CD14-positive monocyte (primary cell): ENCODE results near the gene SLC25A1. TPM values are rescaled to one million over a fixed set of nuclear protein-coding genes. Genes with fewer than 3 reads are reported as not detected.

ENCODE experiments used
- DNase-seq, 3 donors: peaks; one replicate each; pipeline ENCODE4 v3.0.0-alpha.2; 2011 to 2022
- H2AFZ ChIP-seq: 2 replicates; pipeline ENCODE4 v1.6.0; 2012; ENCODE audit warnings: mild to moderate bottlenecking, low read depth, low read length, inconsistent platforms; ENCODE audit not compliant: insufficient read depth, poor library complexity, severe bottlenecking
- H3K27ac ChIP-seq, 2 donors: 1 replicate in 1 of 2; 2 replicates in 1 of 2; pipeline ENCODE4 v1.5.1; 2012 to 2013; ENCODE audit warnings: low read length in 2 of 2, control low read depth in 1 of 2, inconsistent platforms in 1 of 2, low read depth in 1 of 2, mild to moderate bottlenecking in 1 of 2
- H3K27me3 ChIP-seq, 2 donors: one replicate each; pipeline versions ENCODE4 v1.6.0 to v1.6.1; 2011 to 2013; ENCODE audit warnings: low read length in 2 of 2; ENCODE audit not compliant: control insufficient read depth in 2 of 2, insufficient read depth in 2 of 2
- H3K36me3 ChIP-seq, 2 donors: replicated peaks in 1 of 2; 1 replicate in 1 of 2; 2 replicates in 1 of 2; pipeline versions ENCODE4 v1.5.1 to v1.6.1; 2012 to 2013; ENCODE audit warnings: low read length in 2 of 2, control low read depth in 1 of 2, inconsistent platforms in 1 of 2, mild to moderate bottlenecking in 1 of 2; ENCODE audit not compliant: insufficient read depth in 2 of 2, control insufficient read depth in 1 of 2
- H3K4me1 ChIP-seq, 2 donors: 1 replicate in 1 of 2; 2 replicates in 1 of 2; pipeline versions ENCODE4 v1.5.1 to v1.6.1; 2012 to 2013; ENCODE audit warnings: low read length in 2 of 2, control low read depth in 1 of 2, inconsistent platforms in 1 of 2, mild to moderate bottlenecking in 1 of 2, moderate library complexity in 1 of 2; ENCODE audit not compliant: insufficient read depth in 2 of 2, control insufficient read depth in 1 of 2
- H3K4me2 ChIP-seq: replicated peaks from 2 replicates; pipeline ENCODE3; 2012; ENCODE audit warnings: low read length, moderate library complexity, mild to moderate bottlenecking; ENCODE audit not compliant: poor library complexity, severe bottlenecking; ENCODE audit errors: extremely low read depth
- H3K4me3 ChIP-seq, 3 experiments: fragments of 200-600 bp in 1 of 3; sonication (generic) in 1 of 3; replicated peaks in 1 of 3; 1 replicate in 2 of 3; 2 replicates in 1 of 3; pipeline ENCODE4 v1.5.1; 2011 to 2013; ENCODE audit warnings: low read length in 3 of 3, mild to moderate bottlenecking in 3 of 3, control low read depth in 2 of 3, low read depth in 2 of 3, inconsistent platforms in 1 of 3, moderate library complexity in 1 of 3
- H3K79me2 ChIP-seq: 2 replicates; pipeline ENCODE4 v1.6.0; 2012; ENCODE audit warnings: mild to moderate bottlenecking, control low read depth, inconsistent platforms, low read length, moderate library complexity; ENCODE audit not compliant: insufficient read depth
- H3K9ac ChIP-seq: 2 replicates; pipeline ENCODE4 v1.6.0; 2017; ENCODE audit warnings: low read length, mild to moderate bottlenecking; ENCODE audit not compliant: insufficient read depth, poor library complexity, severe bottlenecking
- H3K9me3 ChIP-seq, 2 donors: replicated peaks in 1 of 2; 1 replicate in 1 of 2; 2 replicates in 1 of 2; pipeline versions ENCODE4 v1.5.1 to v1.6.1; 2012 to 2013; ENCODE audit warnings: low read length in 2 of 2, control low read depth in 1 of 2; ENCODE audit not compliant: control insufficient read depth in 1 of 2, insufficient read depth in 1 of 2
- H4K20me1 ChIP-seq: 2 replicates; pipeline ENCODE4 v1.6.0; 2012; ENCODE audit warnings: mild to moderate bottlenecking, low read length, control low read depth, moderate library complexity; ENCODE audit not compliant: insufficient read depth
- H3K27ac Mint-ChIP-seq, 7 donors: one replicate each; pipeline ENCODE4 v1.8.0; 2020; ENCODE audit warnings: mild to moderate bottlenecking in 7 of 7, mixed read lengths in 7 of 7, moderate library complexity in 6 of 7, inconsistent platforms in 2 of 7
- H3K27me3 Mint-ChIP-seq, 3 donors: one replicate each; pipeline ENCODE4 v1.8.0; 2021 to 2022; ENCODE audit warnings: low read depth in 3 of 3, mild to moderate bottlenecking in 3 of 3, mixed read lengths in 3 of 3, moderate library complexity in 3 of 3, inconsistent platforms in 1 of 3
- H3K36me3 Mint-ChIP-seq, 2 donors: one replicate each; pipeline ENCODE4 v1.8.0; 2020; ENCODE audit warnings: mixed read lengths in 2 of 2, inconsistent platforms in 1 of 2, mild to moderate bottlenecking in 1 of 2
- H3K4me1 Mint-ChIP-seq: one replicate; pipeline ENCODE4 v1.8.0; 2020; ENCODE audit warnings: mild to moderate bottlenecking, mixed read lengths
- H3K4me3 Mint-ChIP-seq, 2 donors: one replicate each; pipeline ENCODE4 v1.8.0; 2020; ENCODE audit warnings: mild to moderate bottlenecking in 2 of 2, mixed read lengths in 2 of 2, moderate library complexity in 1 of 2
- H3K9me3 Mint-ChIP-seq, 7 donors: one replicate each; pipeline ENCODE4 v1.8.0; 2020 to 2022; ENCODE audit warnings: mixed read lengths in 7 of 7, mild to moderate bottlenecking in 6 of 7, moderate library complexity in 6 of 7, inconsistent platforms in 2 of 7
- WGBS: methylation state at CpG from one replicate; pipeline ENCODE4 v1.1.5; 2013; ENCODE audit warnings: missing lambda C conversion rate; ENCODE audit not compliant: insufficient coverage; 5-methylcytosine and 5-hydroxymethylcytosine counted together
- intact Hi-C, 2 donors: fragments of 100-400 bp; cut with micrococcal nuclease; formaldehyde crosslinking; loops; one replicate each; pipeline versions ENCODE4 v1.15.0 to v1.15.1; 2023
- polyA plus RNA-seq, 3 donors: library from polyadenylated mRNA; depleted of rRNA in 1 of 3; unstranded in 2 of 3; stranded (reverse) in 1 of 3; fragments of 300-500 nt in 2 of 3; fragments of >200 nt in 1 of 3; fragmentation: Illumina TruSeq in 2 of 3; gene quantifications; 1 replicate in 2 of 3; 2 replicates in 1 of 3; pipeline ENCODE4 v1.2.3, GENCODE V29; 2012 to 2021
- TF ChIP-seq, protein P1 (sequence below): fragments of 200-600 bp; IDR thresholded peaks from one replicate; pipeline ENCODE4 v1.8.0; 2022; ENCODE audit warnings: antibody characterized with exemption, mild to moderate bottlenecking

Gene SLC25A1
- polyA plus RNA-seq, 3 donors, result 15.2 to 37.4 (median 35.1) TPM

DNA sequence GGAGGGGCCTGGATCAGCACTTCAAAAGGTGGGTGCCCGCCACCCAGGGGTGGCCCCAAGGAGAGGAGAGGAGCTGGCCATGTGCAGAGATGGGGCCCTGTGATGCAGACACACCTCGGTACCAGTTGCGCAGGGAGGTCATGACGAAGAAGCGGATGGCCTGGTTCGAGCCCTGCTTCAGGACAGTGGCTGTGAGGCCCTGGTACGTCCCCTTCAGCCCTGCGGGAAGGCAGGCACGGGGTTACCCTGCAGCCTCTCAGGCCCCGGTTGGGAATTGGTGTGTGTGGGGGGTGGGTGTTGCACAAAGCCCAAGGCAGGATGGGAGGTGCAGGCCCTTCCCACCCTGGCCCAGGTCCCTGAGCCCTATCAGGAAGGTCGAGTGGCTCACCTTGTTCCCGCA, 1.8 kb downstream of the SLC25A1 start:
- H3K4me1 ChIP-seq, result peaks cover 48 to 60% of the 10 kb centered on the region in 2 donors
- H3K4me3 ChIP-seq, result no peak overlapping the region
- no peak overlapping the region for H3K4me2 ChIP-seq
- H3K9me3 Mint-ChIP-seq, result peaks cover 0 to 2% (median 0%) of the 10 kb centered on the region in 7 donors
- 95% methylated on average over 10 of the region's 12 CpGs for WGBS
- H3K36me3 ChIP-seq, result no peaks in the 10 kb centered on the region
- no peak overlapping the region for H3K27ac ChIP-seq
- H4K20me1 ChIP-seq, result peaks cover 14% of the 10 kb centered on the region
- no peak overlapping the region for H2AFZ ChIP-seq
- peak overlapping the region in 2 of 7 donors; percentile 37 to 58 for H3K27ac Mint-ChIP-seq
- H3K4me3 Mint-ChIP-seq, result peak overlapping the region in 1 of 2 donors; percentile 47
- no peak overlapping the region for H3K9ac ChIP-seq
- no peak for DNase-seq
- peaks cover 41% of the 10 kb centered on the region for H3K4me1 Mint-ChIP-seq
- peaks cover 18% of the 10 kb centered on the region for H3K79me2 ChIP-seq
- H3K27me3 Mint-ChIP-seq, result peaks cover 0 to 2% (median 0%) of the 10 kb centered on the region in 3 donors
- TF ChIP-seq, protein P1, sequence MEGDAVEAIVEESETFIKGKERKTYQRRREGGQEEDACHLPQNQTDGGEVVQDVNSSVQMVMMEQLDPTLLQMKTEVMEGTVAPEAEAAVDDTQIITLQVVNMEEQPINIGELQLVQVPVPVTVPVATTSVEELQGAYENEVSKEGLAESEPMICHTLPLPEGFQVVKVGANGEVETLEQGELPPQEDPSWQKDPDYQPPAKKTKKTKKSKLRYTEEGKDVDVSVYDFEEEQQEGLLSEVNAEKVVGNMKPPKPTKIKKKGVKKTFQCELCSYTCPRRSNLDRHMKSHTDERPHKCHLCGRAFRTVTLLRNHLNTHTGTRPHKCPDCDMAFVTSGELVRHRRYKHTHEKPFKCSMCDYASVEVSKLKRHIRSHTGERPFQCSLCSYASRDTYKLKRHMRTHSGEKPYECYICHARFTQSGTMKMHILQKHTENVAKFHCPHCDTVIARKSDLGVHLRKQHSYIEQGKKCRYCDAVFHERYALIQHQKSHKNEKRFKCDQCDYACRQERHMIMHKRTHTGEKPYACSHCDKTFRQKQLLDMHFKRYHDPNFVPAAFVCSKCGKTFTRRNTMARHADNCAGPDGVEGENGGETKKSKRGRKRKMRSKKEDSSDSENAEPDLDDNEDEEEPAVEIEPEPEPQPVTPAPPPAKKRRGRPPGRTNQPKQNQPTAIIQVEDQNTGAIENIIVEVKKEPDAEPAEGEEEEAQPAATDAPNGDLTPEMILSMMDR, result no peak
- H3K27me3 ChIP-seq, result no peaks in the 10 kb centered on the region
- no peaks in the 10 kb centered on the region for H3K36me3 Mint-ChIP-seq
- H3K9me3 ChIP-seq, result no peaks in the 10 kb centered on the region
- intact Hi-C loops, result loop anchor here in 1 of 2 donors (5.0 kb wide), 1 partner anchor 116 kb away; the partner anchor contains the start of gene CLTCL1

DNA sequence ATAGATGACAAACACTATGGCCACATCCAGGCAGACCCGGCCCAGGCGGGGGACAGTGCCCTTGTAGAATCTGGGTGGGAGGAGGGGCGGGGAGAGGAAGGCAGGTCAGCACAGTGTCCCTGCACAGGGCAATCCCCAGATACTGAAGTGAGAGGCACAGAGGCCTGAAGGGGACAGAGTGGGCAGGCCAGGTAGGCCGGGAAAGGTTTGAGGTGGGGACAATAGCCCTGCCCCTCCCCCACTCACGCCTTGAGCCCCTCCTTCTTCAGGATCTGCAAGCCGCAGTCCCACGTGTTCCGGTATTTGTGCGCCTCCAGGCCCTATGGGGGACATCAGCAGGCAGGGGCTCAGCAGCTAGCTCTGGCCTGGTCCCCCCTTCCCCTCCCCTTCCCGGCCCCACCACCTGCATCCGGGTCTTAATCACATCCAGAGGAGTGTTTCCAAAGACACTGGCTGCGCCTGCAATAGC, 2.3 kb downstream of the SLC25A1 start:
- Mint-ChIP-seq H3K4me3 (no peak overlapping the region), H3K9me3 (peaks cover 0 to 2% (median 0%) of the 10 kb centered on the region in 7 donors), H3K36me3 (no peaks in the 10 kb centered on the region), H3K4me1 (peaks cover 41% of the 10 kb centered on the region), H3K27me3 (peaks cover 0 to 2% (median 2%) of the 10 kb centered on the region in 3 donors), H3K27ac (peak overlapping the region in 1 of 7 donors; percentile 61)
- Histone ChIP-seq H2AFZ (no peak overlapping the region), H4K20me1 (peaks cover 14% of the 10 kb centered on the region), H3K36me3 (no peaks in the 10 kb centered on the region), H3K27me3 (no peaks in the 10 kb centered on the region), H3K4me1 (peaks cover 48 to 63% of the 10 kb centered on the region in 2 donors), H3K4me2 (no peak overlapping the region), H3K9ac (no peak overlapping the region), H3K4me3 (no peak overlapping the region), H3K79me2 (peaks cover 22% of the 10 kb centered on the region), H3K9me3 (no peaks in the 10 kb centered on the region), H3K27ac (no peak overlapping the region)
- intact Hi-C loops, result loop anchor here in 1 of 2 donors (5.0 kb wide), 1 partner anchor 116 kb away; the partner anchor contains the start of gene CLTCL1
- 77% methylated on average over 6 of the region's 12 CpGs for WGBS
- DNase-seq, result no peak
- TF ChIP-seq, protein P1, result no peak
